HCT116 (cell line): ENCODE data around the gene MKI67.

Experiments
- POLR2AphosphoS5 ChIP-seq: IDR thresholded peaks from 2 replicates; pipeline ENCODE4 v1.6.1; 2011; ENCODE audit warnings: mild to moderate bottlenecking, low read depth, low read length, moderate library complexity
- RAD21 ChIP-seq: IDR thresholded peaks from 2 replicates; pipeline ENCODE4 v1.6.1; 2012; ENCODE audit warnings: low read depth, mild to moderate bottlenecking
- ZFX ChIP-seq: fragments of 450-650 bp; IDR thresholded peaks from 2 replicates; pipeline ENCODE4 v1.6.1; 2017

GRCh38 chr10:128169811-128170379 is 43.7 kb upstream of the MKI67 start:
- TF ChIP-seq ZFX (no peak), RAD21 (no peak), POLR2AphosphoS5 (no peak)
